ENCODE results near the gene CHI3L2. TPM values are rescaled to one million over a fixed set of nuclear protein-coding genes. Genes with fewer than 3 reads are reported as not detected.

The CHI3L2 gene
- total and polyA plus RNA-seq, 2 experiments from 2014 or later, result 0.68 TPM; not detected in 1

GRCh38 chr1:111204983-111205713, 22.4 kb upstream of the CHI3L2 start (continued):
- TF ChIP-seq JUNB (IDR thresholded peaks at IDR 0.05; ENCODE audit: unreplicated experiment), result no peak

GRCh38 chr1:111205714-111206050, 21.8 kb upstream of the CHI3L2 start:
- TF ChIP-seq POLR2AphosphoS5 (IDR thresholded peaks at IDR 0.05; ENCODE audit: low read depth), result no peak
- TF ChIP-seq EZH2 (IDR thresholded peaks at IDR 0.05; ENCODE audit: low read depth, unreplicated experiment), result no peak
- no peak for TF ChIP-seq REST (IDR thresholded peaks at IDR 0.05; ENCODE audit: unreplicated experiment)
- no peak for TF ChIP-seq ZNF462 (CRISPR knock-in tag; IDR thresholded peaks at IDR 0.05)
- no peak for TF ChIP-seq JUNB (IDR thresholded peaks at IDR 0.05; ENCODE audit: unreplicated experiment)
- TF ChIP-seq EZH2phosphoT487 (IDR thresholded peaks at IDR 0.05; ENCODE audit: unreplicated experiment), result no peak
- no peak for TF ChIP-seq CTCF (conservative IDR thresholded peaks at IDR 0.05; ENCODE audit: low read depth in 2 of 2)
- no peak for TF ChIP-seq ZNF114 (CRISPR knock-in tag; IDR thresholded peaks at IDR 0.05)
- no peak for TF ChIP-seq ZNF331 (CRISPR knock-in tag; IDR thresholded peaks at IDR 0.05; ENCODE audit: low read depth)
- TF ChIP-seq STAT1 (IDR thresholded peaks at IDR 0.05; ENCODE audit: unreplicated experiment), result no peak
- TF ChIP-seq CREB1 (CRISPR knock-in tag; IDR thresholded peaks at IDR 0.05; ENCODE audit: low read depth), result no peak
- TF ChIP-seq NANOG (IDR thresholded peaks at IDR 0.05; ENCODE audit: borderline replicate concordance), result no peak
- no peak for TF ChIP-seq ETS1 (IDR thresholded peaks at IDR 0.05)
- H3K4me1 Mint-ChIP-seq, result peaks cover 11% of the 10 kb centered on the region
- Histone ChIP-seq H3K79me2 (replicated peaks; ENCODE audit: insufficient read depth) (no peaks in the 10 kb centered on the region), H2AFZ (no peak overlapping the region), H4K20me1 (replicated peaks; ENCODE audit: insufficient read depth) (no peaks in the 10 kb centered on the region), H3K4me2 (no peak overlapping the region), H3K27ac (ENCODE audit: low read depth) (no peak overlapping the region), H3K27me3 (ENCODE audit: insufficient read depth) (peaks cover 39% of the 10 kb centered on the region), H3K4me3 (no peak overlapping the region), H3K9me2 (ENCODE audit: insufficient read depth) (peaks cover 5% of the 10 kb centered on the region; the same call in 1 of the 2 replicates), H3F3A (replicated peaks; ENCODE audit: low read depth) (no peaks in the 10 kb centered on the region), H3K4me1 (ENCODE audit: insufficient read depth) (peaks cover 13% of the 10 kb centered on the region), H3K36me3 (ENCODE audit: insufficient read depth) (no peaks in the 10 kb centered on the region)
- H3K27ac Mint-ChIP-seq, result no peak overlapping the region
- H3K4me3 Mint-ChIP-seq, result no peak overlapping the region
- ATAC-seq (no peak), DNase-seq (ENCODE audit: low spot score) (no peak)
- peaks cover 2% of the 10 kb centered on the region; the same call in 1 of the 3 replicates for H3K36me3 Mint-ChIP-seq (ENCODE audit: low read depth)
- peaks cover 25% of the 10 kb centered on the region for H3K27me3 Mint-ChIP-seq (ENCODE audit: insufficient read depth, low read depth, poor library complexity)
- H3K9me3 Mint-ChIP-seq, result no peaks in the 10 kb centered on the region; the same call in 1 of the 3 replicates

Measured in GM23338 (cell line).